ENCODE results near the gene PPIL4.

The PPIL4 gene

GRCh38 chr6:149560736-149561135 is 14.9 kb upstream of the PPIL4 start:
- no peak for DNase-seq (ENCODE audit: low read depth)
- no peak overlapping the region for H3K4me3 ChIP-seq (ENCODE audit: control insufficient read depth, low read depth, low read length)
- TF ChIP-seq, protein P1, sequence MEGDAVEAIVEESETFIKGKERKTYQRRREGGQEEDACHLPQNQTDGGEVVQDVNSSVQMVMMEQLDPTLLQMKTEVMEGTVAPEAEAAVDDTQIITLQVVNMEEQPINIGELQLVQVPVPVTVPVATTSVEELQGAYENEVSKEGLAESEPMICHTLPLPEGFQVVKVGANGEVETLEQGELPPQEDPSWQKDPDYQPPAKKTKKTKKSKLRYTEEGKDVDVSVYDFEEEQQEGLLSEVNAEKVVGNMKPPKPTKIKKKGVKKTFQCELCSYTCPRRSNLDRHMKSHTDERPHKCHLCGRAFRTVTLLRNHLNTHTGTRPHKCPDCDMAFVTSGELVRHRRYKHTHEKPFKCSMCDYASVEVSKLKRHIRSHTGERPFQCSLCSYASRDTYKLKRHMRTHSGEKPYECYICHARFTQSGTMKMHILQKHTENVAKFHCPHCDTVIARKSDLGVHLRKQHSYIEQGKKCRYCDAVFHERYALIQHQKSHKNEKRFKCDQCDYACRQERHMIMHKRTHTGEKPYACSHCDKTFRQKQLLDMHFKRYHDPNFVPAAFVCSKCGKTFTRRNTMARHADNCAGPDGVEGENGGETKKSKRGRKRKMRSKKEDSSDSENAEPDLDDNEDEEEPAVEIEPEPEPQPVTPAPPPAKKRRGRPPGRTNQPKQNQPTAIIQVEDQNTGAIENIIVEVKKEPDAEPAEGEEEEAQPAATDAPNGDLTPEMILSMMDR (conservative IDR thresholded peaks at IDR 0.05; ENCODE audit: control insufficient read depth, insufficient read depth, low read depth, low read length), result peak; percentile 57

DNA sequence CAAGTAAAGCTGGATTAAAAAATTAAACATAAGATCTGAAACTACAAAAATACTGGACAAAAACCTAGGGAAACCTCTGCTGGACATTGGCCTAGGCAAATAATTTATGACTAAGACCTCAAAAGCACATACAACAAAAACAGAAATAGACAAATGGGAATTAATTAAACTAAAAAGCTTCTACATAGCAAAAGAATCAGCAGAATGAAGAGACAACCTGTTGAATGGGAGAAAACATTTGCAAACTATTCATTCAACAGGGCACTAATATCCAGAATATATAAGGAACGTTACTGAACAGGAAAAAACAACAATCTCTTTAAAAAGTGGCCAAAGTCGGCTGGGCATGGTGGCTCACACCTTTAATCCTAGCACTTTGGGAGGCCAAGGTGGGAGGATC is 13.5 kb upstream of the PPIL4 start:
- no peak overlapping the region for H3K4me3 ChIP-seq (ENCODE audit: control insufficient read depth, low read depth, low read length)
- TF ChIP-seq, protein P1 (conservative IDR thresholded peaks at IDR 0.05; ENCODE audit: control insufficient read depth, insufficient read depth, low read depth, low read length), result no peak
- DNase-seq (ENCODE audit: low read depth), result no peak

GRCh38 chr6:149558029-149558428 is 12.2 kb upstream of the PPIL4 start:
- TF ChIP-seq, protein P1 (conservative IDR thresholded peaks at IDR 0.05; ENCODE audit: control insufficient read depth, insufficient read depth, low read depth, low read length), result no peak

GRCh38 chr6:149551920-149552319 is 6.1 kb upstream of the PPIL4 start:
- no peak overlapping the region for H3K4me3 ChIP-seq (ENCODE audit: control insufficient read depth, low read depth, low read length)
- DNase-seq (ENCODE audit: low read depth), result no peak
- TF ChIP-seq, protein P1 (conservative IDR thresholded peaks at IDR 0.05; ENCODE audit: control insufficient read depth, insufficient read depth, low read depth, low read length), result no peak

More at GRCh38 chr6:149558029-149558428, 12.2 kb upstream of the PPIL4 start:
- no peak for DNase-seq (ENCODE audit: low read depth)
- H3K4me3 ChIP-seq (ENCODE audit: control insufficient read depth, low read depth, low read length), result no peak overlapping the region

DNA sequence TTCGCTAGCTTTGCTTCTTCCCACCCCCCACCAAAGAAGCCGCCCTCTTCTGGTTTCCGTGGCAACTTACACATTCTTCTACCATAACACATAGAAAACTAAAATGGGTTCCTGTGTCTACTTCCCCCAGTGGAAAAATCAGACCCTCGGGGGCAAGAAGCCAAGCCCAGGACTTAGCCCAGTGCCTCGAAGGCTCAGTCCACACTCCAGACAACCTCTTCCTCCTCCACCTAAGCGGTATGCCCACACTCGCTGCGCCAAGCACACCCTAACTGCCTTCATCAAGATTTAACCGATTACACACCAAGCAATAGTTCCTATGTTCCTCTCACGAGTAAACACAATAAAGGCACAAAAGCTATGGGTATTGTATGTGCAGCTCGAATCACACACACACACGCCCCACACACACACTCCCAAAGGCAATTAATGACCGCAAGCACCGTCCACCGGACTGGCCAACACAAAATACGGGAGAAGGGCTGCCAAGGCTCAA is 537 bp downstream of the PPIL4 start:
- DNase-seq (ENCODE audit: low read depth), result peak; percentile 71
- TF ChIP-seq, protein P1 (conservative IDR thresholded peaks at IDR 0.05; ENCODE audit: control insufficient read depth, insufficient read depth, low read depth, low read length), result no peak
- peak overlapping the region; percentile 90 for H3K4me3 ChIP-seq (ENCODE audit: control insufficient read depth, low read depth, low read length)

DNA sequence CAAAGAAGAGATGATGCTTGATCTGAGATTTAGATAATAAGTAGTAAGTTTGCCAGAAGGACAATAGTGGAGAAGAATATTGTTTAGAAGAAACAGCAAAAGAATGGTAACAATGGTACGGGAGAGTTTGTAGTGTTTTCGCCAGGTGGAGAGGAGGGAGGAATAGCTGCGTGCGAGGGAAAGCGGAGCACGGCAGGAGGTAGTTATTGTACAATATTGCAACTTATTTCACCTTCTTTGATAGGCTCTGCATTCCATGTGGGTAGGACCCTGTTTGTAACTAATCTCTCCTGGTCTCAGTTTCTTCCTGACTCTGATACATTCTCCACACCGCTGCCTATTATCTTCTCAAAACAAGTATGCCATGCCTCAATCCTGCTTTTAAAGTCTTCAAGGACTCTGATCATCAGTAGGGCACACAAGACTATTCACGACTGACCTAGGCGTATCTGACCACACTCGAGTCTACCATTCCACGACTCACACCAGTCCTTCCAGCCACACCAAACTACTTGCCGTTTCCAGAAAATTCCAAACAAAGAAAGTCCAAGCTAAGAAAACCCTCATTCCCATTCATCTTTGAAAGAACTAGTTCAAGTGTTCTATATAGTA is 1.1 kb downstream of the PPIL4 start:
- DNase-seq (ENCODE audit: low read depth), result no peak
- peak overlapping the region; percentile 90 for H3K4me3 ChIP-seq (ENCODE audit: control insufficient read depth, low read depth, low read length)
- TF ChIP-seq, protein P1 (conservative IDR thresholded peaks at IDR 0.05; ENCODE audit: control insufficient read depth, insufficient read depth, low read depth, low read length), result no peak

Data from fibroblast of mammary gland (primary cell).